ENCODE data around the gene MORN5.

Gene MORN5

DNA sequence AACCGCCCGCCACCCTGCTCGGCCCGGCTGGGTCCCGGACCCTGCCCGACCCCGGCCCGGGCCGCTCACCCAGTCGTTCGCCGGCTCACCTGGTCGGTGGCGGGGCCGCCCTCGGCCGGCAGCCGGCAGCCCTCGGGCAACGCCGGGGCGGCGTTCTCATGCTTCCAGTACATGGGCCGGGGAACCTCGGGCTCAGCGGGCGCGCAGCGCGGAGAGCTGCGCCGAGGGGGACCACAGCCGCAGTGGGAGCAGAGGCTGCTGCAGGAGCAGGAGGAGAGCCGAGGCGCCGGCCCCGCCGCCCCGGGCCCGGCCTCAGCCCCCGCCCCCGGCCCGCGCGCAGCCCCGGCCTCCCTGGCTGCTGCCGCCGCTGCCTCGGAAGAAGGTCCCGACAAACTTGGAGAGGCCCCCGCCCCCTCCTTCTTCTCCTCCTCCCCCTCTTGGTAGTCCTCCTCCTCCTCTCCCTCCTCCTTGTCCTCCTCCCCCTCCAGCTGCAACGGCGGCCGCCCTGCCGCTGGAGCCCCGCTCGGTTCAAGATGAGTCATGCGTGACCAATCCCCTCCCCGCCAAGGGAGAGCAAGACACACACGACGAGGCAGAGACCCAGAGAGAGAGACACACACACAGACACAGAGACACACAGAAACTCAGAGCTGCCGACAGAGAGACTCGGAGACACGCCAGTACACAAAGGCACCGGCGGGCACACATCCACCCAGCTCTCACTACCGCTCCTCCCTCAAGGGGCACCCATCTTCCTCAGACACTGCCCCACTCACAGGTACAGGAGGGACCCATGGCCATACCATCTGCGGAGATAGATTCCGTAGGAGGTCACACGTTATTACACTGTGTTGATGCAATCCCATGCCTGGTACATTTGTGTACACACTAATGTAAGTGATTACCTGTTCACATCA lies 69.1 kb downstream of the MORN5 start, which contains the start of gene LHX6:
Gene LHX6, minus strand, starts transcription at position 390 of the 917 bp plus-strand sequence. Its CDS starts 217 bp downstream, at position 173.
- DNase-seq (ENCODE audit: low read depth) = no peak
- TF ChIP-seq, protein P1, sequence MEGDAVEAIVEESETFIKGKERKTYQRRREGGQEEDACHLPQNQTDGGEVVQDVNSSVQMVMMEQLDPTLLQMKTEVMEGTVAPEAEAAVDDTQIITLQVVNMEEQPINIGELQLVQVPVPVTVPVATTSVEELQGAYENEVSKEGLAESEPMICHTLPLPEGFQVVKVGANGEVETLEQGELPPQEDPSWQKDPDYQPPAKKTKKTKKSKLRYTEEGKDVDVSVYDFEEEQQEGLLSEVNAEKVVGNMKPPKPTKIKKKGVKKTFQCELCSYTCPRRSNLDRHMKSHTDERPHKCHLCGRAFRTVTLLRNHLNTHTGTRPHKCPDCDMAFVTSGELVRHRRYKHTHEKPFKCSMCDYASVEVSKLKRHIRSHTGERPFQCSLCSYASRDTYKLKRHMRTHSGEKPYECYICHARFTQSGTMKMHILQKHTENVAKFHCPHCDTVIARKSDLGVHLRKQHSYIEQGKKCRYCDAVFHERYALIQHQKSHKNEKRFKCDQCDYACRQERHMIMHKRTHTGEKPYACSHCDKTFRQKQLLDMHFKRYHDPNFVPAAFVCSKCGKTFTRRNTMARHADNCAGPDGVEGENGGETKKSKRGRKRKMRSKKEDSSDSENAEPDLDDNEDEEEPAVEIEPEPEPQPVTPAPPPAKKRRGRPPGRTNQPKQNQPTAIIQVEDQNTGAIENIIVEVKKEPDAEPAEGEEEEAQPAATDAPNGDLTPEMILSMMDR (IDR thresholded peaks at IDR 0.05; ENCODE audit: control insufficient read depth, extremely low read depth, insufficient read depth) = no peak
- H3K4me3 ChIP-seq (ENCODE audit: low read depth, low read length) = 0 out of 2 replicates have a peak within 1 kb of the TSS, but pooled peaks have one; percentile 18

GRCh38 chr9:122229485-122229837 lies 69.8 kb downstream of the MORN5 start:
- TF ChIP-seq, protein P1 (IDR thresholded peaks at IDR 0.05; ENCODE audit: control insufficient read depth, extremely low read depth, insufficient read depth) = no peak
- no peak overlapping the region for H3K4me3 ChIP-seq (ENCODE audit: low read depth, low read length)
- DNase-seq (ENCODE audit: low read depth) = no peak

- H3K4me3 ChIP-seq (ENCODE audit: low read depth, low read length) = no peak overlapping the region
- no peak for DNase-seq (ENCODE audit: low read depth)
- TF ChIP-seq, protein P1 (IDR thresholded peaks at IDR 0.05; ENCODE audit: control insufficient read depth, extremely low read depth, insufficient read depth) = no peak
Observed at GRCh38 chr9:122232796-122233306, 73.1 kb downstream of the MORN5 start.

- H3K4me3 ChIP-seq (ENCODE audit: low read depth, low read length) = no peak overlapping the region
- DNase-seq (ENCODE audit: low read depth) = no peak
- TF ChIP-seq, protein P1 (IDR thresholded peaks at IDR 0.05; ENCODE audit: control insufficient read depth, extremely low read depth, insufficient read depth) = no peak
Observed at GRCh38 chr9:122234022-122234748, 74.5 kb downstream of the MORN5 start.

DNA sequence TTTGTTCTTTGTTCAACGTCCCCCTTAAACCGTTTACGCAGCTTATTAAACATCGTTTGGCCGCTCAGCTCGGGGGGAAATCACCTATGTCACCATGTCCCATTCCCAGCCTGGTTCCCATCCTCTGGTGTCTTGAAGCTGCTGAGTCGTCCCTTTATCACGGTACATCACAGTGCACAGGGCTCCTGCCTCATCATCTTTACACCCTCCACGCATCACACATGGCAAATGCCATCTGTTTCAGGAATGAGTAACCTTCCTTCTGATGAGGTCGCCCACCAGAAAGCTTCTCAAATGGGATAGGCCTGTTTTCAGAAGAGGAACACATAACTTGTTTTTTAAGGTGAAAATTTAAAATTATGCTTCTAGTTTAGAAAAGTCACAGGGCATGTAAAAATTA lies 77.0 kb downstream of the MORN5 start:
- no peak for DNase-seq (ENCODE audit: low read depth)
- TF ChIP-seq, protein P1 (IDR thresholded peaks at IDR 0.05; ENCODE audit: control insufficient read depth, extremely low read depth, insufficient read depth) = no peak
- no peak overlapping the region for H3K4me3 ChIP-seq (ENCODE audit: low read depth, low read length)

DNA sequence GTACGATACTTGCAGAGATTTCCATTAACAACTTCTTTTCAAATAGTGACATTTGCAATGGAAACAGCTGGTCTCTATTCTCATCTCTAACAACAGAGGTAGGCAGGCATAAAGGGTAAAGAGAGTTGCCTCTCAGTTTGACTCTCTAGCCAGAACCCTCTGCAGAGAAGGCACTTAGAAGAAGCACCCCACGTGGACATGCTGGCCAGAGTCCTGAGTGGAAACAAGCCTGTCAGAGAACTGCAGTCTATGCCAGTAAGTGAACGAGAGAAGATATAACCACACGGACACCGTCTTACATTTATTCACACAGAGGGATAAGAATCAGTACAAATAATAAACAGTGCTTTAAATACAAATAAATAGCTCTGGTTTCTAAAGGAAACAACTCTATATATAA lies 80.0 kb downstream of the MORN5 start:
- no peak for DNase-seq (ENCODE audit: low read depth)
- TF ChIP-seq, protein P1 (IDR thresholded peaks at IDR 0.05; ENCODE audit: control insufficient read depth, extremely low read depth, insufficient read depth) = no peak
- H3K4me3 ChIP-seq (ENCODE audit: low read depth, low read length) = no peak overlapping the region
